ENCODE measurements around the gene MRPL41.
A peak's percentile ranks its signal among the peaks of the same experiment; 100 is the strongest.
"Not testable (repeated sequence)": the region's sequence is repeated elsewhere in the genome, so short reads cannot be mapped to it uniquely, and the experiment has no call there.

The MRPL41 gene

GRCh38 chr9:137586854-137587253 lies 35.2 kb downstream of the MRPL41 start:
- Histone ChIP-seq H3K36me3 (ENCODE audit: control insufficient read depth, insufficient read depth, low read length) (peaks cover 67% of the 10 kb centered on the region), H3K4me3 (ENCODE audit: extremely low read depth, insufficient read depth, low read length, poor library complexity, severe bottlenecking) (no peak overlapping the region), H3K9me3 (ENCODE audit: control insufficient read depth, low read length) (no peaks in the 10 kb centered on the region), H3K4me1 (ENCODE audit: control insufficient read depth, insufficient read depth, low read length, poor library complexity, severe bottlenecking) (peaks cover 3% of the 10 kb centered on the region), H3K27ac (ENCODE audit: low read depth, low read length, severe bottlenecking) (no peak overlapping the region)
- WGBS, 2 experiments (ENCODE audit: insufficient coverage in 2 of 2) = 93 to 98% methylated on average over 13 to 14 of the region's 14 CpGs

DNA sequence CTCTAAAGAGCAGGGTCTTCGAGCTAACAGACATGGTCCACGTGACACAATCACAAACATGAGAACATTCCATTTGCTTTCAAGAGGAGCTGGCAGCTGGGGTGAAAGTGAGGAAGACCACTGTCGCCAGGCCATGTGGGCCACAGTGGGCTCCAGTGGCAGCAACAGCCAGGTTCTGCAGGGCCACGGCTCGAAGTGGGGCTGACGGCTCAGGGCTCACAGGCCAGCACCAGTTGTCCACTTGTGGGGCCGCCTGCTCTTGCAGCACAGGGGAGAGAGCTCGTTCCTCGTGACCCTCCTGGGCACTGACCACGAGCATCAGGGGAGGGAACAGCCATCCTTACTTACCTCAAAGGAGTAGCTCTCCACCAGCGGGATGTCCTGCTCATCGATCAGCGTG lies 36.6 kb downstream of the MRPL41 start:
- Histone ChIP-seq H3K4me1 (ENCODE audit: control insufficient read depth, insufficient read depth, low read length, poor library complexity, severe bottlenecking) (peaks cover 3% of the 10 kb centered on the region), H3K9me3 (ENCODE audit: control insufficient read depth, low read length) (no peaks in the 10 kb centered on the region), H3K27ac (ENCODE audit: low read depth, low read length, severe bottlenecking) (no peak overlapping the region), H3K36me3 (ENCODE audit: control insufficient read depth, insufficient read depth, low read length) (peaks cover 55% of the 10 kb centered on the region), H3K4me3 (ENCODE audit: extremely low read depth, insufficient read depth, low read length, poor library complexity, severe bottlenecking) (no peak overlapping the region)
- WGBS, 2 experiments (ENCODE audit: insufficient coverage in 2 of 2) = 88% methylated on average over 8 to 12 of the region's 13 CpGs

- no peak overlapping the region for H3K27ac ChIP-seq (ENCODE audit: low read depth, low read length, severe bottlenecking)
- H3K4me3 ChIP-seq (ENCODE audit: extremely low read depth, insufficient read depth, low read length, poor library complexity, severe bottlenecking) = peak overlapping the region; percentile 64
- peaks cover 49% of the 10 kb centered on the region for H3K36me3 ChIP-seq (ENCODE audit: control insufficient read depth, insufficient read depth, low read length)
- WGBS, 2 experiments (ENCODE audit: insufficient coverage in 2 of 2) = 95 to 100% methylated on average over 5 to 6 of the region's 6 CpGs
- H3K4me1 ChIP-seq (ENCODE audit: control insufficient read depth, insufficient read depth, low read length, poor library complexity, severe bottlenecking) = peaks cover 3% of the 10 kb centered on the region
- H3K9me3 ChIP-seq (ENCODE audit: control insufficient read depth, low read length) = no peaks in the 10 kb centered on the region
Measured at GRCh38 chr9:137588891-137589290, 37.2 kb downstream of the MRPL41 start.

DNA sequence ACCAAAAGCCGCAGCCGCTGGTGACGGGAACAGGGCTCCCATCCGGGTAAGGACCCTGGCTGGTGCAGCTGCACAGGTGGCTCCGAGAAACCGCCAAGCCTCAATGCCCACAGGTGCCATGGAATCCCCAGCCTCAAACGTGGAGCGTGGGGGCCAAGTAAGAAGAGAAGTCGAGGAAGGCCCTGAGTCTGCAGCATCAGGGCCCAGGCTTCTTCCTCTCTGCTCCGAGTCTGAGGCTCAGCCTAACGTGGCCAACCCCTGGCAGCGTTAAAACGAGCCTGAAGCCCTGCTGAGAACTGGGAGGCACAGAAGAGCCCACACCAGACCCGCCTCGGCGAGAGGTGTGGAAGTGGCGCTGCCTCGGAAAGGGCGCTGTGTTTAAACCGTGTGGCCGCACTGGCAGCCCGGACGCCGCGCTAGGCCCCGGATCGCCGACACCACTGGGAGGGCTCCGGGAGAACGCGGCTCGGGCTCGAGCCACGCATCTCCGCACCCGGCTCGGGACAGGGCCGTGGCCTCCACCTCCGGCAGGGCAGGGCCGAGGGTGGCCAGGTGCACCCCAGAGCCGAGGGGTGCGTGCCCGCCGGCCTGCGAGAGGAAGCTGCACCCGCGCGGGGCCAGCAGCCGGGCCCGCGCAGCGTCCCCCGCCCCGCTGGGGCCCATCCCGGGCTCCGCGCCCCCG lies 37.9 kb downstream of the MRPL41 start:
- Histone ChIP-seq H3K36me3 (ENCODE audit: control insufficient read depth, insufficient read depth, low read length) (peaks cover 42% of the 10 kb centered on the region), H3K9me3 (ENCODE audit: control insufficient read depth, low read length) (no peaks in the 10 kb centered on the region), H3K4me3 (ENCODE audit: extremely low read depth, insufficient read depth, low read length, poor library complexity, severe bottlenecking) (peak overlapping the region; percentile 64), H3K27ac (ENCODE audit: low read depth, low read length, severe bottlenecking) (no peak overlapping the region), H3K4me1 (ENCODE audit: control insufficient read depth, insufficient read depth, low read length, poor library complexity, severe bottlenecking) (peaks cover 3% of the 10 kb centered on the region)
- 7 to 11% methylated on average over 32 to 46 of the region's 58 CpGs for WGBS, 2 experiments (ENCODE audit: insufficient coverage in 2 of 2)

DNA sequence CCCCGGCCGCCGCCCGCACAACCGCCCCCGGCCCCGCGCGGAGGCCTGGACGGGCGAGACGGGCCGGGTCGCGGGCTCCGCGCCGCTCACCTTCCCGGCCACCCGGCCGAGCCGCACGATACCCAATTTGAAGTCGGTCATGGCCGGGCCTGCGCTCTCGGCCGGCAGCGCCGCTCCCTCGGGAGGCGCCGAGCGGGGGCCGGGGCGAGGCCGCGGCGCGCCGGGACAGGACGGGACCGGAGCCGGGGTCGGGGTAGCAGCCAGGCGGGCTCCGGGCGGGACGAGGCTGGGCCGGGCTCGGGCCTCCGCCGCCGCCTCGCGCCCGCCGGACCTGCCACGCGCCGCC lies 38.4 kb downstream of the MRPL41 start:
- Histone ChIP-seq H3K4me3 (ENCODE audit: extremely low read depth, insufficient read depth, low read length, poor library complexity, severe bottlenecking) (peak overlapping the region; percentile 64), H3K9me3 (ENCODE audit: control insufficient read depth, low read length) (no peaks in the 10 kb centered on the region), H3K36me3 (ENCODE audit: control insufficient read depth, insufficient read depth, low read length) (peaks cover 37% of the 10 kb centered on the region), H3K27ac (ENCODE audit: low read depth, low read length, severe bottlenecking) (no peak overlapping the region), H3K4me1 (ENCODE audit: control insufficient read depth, insufficient read depth, low read length, poor library complexity, severe bottlenecking) (peaks cover 3% of the 10 kb centered on the region)
- WGBS, 2 experiments (ENCODE audit: insufficient coverage in 2 of 2) = 1% methylated on average over 22 to 23 of the region's 61 CpGs

DNA sequence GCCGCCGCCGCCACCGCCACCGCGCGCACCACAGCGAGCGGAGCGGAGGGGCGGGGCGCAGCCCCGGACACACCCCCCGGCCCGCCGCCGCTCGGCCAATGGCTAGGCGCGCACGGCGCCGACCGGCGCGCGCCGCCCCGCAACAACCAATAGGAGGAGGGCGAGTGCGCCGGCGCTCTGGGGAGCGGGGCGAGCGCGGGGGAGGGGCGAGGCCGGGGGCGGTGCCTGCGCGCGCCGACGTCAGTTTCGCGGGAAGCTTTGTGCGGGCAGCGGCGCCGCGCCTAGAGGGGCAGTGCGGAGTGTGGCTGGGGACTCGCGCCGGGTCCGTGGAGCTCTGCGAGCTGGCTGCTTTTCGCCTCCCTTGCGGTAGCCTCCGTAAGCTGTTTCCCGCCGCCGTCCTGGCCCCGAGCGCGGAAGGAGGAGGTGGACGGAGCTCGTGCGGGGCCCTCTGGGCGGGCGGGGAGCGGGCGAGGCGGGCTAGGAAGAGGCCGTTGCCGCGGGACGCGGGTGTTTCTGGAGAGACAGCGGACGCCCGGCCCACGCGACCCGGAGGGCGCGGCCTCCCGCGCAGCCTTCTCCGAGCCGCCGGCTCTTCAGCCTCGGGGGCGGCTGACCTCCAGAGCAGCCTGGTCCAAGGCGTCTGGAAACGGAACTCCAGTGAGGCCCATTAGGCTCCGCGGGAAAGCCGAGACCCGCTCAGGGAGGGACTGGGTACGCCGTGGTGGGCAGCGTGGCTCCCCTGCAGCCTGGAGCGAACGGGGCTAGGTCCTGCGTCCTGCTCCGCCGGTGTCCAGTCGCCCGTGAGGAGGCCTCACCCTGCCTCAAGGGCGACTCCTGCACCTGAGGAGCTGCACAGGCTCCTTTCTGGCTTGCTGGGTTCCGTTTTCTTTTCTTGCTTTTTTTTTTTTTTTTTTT lies 39.0 kb downstream of the MRPL41 start, which contains the start of gene ZMYND19:
ZMYND19 (minus strand) TSS at position 44 of the 915 bp plus-strand sequence. CDS start 249 bp downstream, outside the sequence.
- peaks cover 3% of the 10 kb centered on the region for H3K4me1 ChIP-seq (ENCODE audit: control insufficient read depth, insufficient read depth, low read length, poor library complexity, severe bottlenecking)
- H3K4me3 ChIP-seq (ENCODE audit: extremely low read depth, insufficient read depth, low read length, poor library complexity, severe bottlenecking) = peak within 1 kb of the TSS; percentile 72
- 0 to 1% methylated on average over 85 to 111 of the region's 113 CpGs for WGBS, 2 experiments (ENCODE audit: insufficient coverage in 2 of 2)
- H3K36me3 ChIP-seq (ENCODE audit: control insufficient read depth, insufficient read depth, low read length) = peaks cover 31% of the 10 kb centered on the region
- H3K27ac ChIP-seq (ENCODE audit: low read depth, low read length, severe bottlenecking) = peak within 1 kb of the TSS; percentile 66
- H3K9me3 ChIP-seq (ENCODE audit: control insufficient read depth, low read length) = no peaks in the 10 kb centered on the region

DNA sequence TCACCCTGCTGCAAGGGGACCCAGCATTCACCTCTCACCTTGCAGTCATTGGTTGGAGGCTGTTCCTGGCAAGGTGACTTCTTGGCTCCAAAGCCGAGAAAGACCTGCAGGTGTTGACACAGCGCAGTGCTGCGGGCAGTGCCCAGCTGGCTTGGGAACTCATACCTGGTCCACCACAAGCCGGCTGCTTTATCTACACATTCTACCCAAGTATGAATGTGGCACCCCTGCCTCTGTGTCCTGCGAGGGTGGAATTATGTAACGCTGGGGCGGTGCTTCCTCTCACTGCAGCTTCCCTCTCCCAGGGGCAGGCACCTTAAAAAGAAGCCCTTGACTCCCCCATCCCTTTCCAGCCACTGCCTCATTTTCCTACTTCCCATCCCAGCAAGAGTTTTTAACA lies 41.1 kb downstream of the MRPL41 start:
- Histone ChIP-seq H3K27ac (ENCODE audit: low read depth, low read length, severe bottlenecking) (no peak overlapping the region), H3K4me1 (ENCODE audit: control insufficient read depth, insufficient read depth, low read length, poor library complexity, severe bottlenecking) (peaks cover 3% of the 10 kb centered on the region), H3K9me3 (ENCODE audit: control insufficient read depth, low read length) (no peaks in the 10 kb centered on the region), H3K4me3 (ENCODE audit: extremely low read depth, insufficient read depth, low read length, poor library complexity, severe bottlenecking) (no peak overlapping the region), H3K36me3 (ENCODE audit: control insufficient read depth, insufficient read depth, low read length) (peaks cover 10% of the 10 kb centered on the region)
- WGBS, 2 experiments (ENCODE audit: insufficient coverage in 2 of 2) = 90 to 95% methylated on average over 5 to 6 of the region's 7 CpGs

DNA sequence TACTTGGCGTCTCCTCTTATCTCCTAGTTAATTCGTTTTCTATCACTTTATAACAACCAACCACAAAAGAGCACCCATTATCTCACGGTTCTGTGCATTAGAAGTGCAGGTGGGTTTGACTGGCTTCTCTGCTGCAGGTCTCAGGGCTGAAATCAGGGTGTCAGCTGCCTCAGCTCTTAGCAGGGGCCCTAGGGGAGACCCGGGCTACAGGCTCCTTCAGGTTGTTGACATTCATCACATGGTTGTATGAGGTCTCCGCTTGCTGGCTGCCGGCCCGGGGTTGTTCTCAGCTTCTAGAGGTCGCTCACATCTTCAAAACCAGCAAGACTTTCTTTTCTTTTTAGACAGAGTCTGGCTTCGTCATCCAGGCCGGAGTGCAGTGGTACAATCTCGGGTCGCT lies 41.5 kb downstream of the MRPL41 start:
- no peak overlapping the region for H3K4me3 ChIP-seq (ENCODE audit: extremely low read depth, insufficient read depth, low read length, poor library complexity, severe bottlenecking)
- no peak overlapping the region for H3K27ac ChIP-seq (ENCODE audit: low read depth, low read length, severe bottlenecking)
- WGBS, 2 experiments (ENCODE audit: insufficient coverage in 2 of 2) = 89 to 90% methylated on average over 10 of the region's 12 CpGs
- peaks cover 6% of the 10 kb centered on the region for H3K36me3 ChIP-seq (ENCODE audit: control insufficient read depth, insufficient read depth, low read length)
- H3K9me3 ChIP-seq (ENCODE audit: control insufficient read depth, low read length) = no peaks in the 10 kb centered on the region
- peaks cover 3% of the 10 kb centered on the region for H3K4me1 ChIP-seq (ENCODE audit: control insufficient read depth, insufficient read depth, low read length, poor library complexity, severe bottlenecking)

- H3K36me3 ChIP-seq (ENCODE audit: control insufficient read depth, insufficient read depth, low read length); H3K27ac ChIP-seq (ENCODE audit: low read depth, low read length, severe bottlenecking); H3K9me3 ChIP-seq (ENCODE audit: control insufficient read depth, low read length); H3K4me1 ChIP-seq (ENCODE audit: control insufficient read depth, insufficient read depth, low read length, poor library complexity, severe bottlenecking); H3K4me3 ChIP-seq (ENCODE audit: extremely low read depth, insufficient read depth, low read length, poor library complexity, severe bottlenecking): not testable (repeated sequence)
- 78% methylated on average over 1 of the region's 7 CpGs; no CpG with 5 or more reads in 1 of the 2 experiments for WGBS, 2 experiments (ENCODE audit: insufficient coverage in 2 of 2)
Measured at GRCh38 chr9:137596577-137596976, 44.9 kb downstream of the MRPL41 start.

DNA sequence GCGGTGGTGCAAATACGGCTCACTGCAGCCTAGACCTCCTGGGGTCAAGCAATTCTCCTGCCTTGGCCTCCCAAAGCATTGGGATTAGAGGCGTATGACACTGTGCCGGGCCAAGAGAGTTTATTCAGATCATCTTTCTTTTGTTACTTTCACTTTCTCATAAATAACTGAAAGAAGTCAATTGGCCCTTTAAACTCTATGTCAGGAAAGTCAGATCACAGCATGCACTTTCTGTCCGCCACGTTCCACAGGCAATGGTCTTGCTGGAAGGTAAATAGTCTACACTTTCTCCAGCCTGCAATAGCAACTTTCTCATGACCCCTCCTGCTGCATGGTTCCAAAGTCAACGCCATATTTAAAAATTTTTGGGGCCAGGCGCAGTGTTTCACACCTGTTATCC lies 47.3 kb downstream of the MRPL41 start:
- 78 to 82% methylated on average over 8 of the region's 8 CpGs for WGBS, 2 experiments (ENCODE audit: insufficient coverage in 2 of 2)
- Histone ChIP-seq H3K4me1 (ENCODE audit: control insufficient read depth, insufficient read depth, low read length, poor library complexity, severe bottlenecking) (no peaks in the 10 kb centered on the region), H3K4me3 (ENCODE audit: extremely low read depth, insufficient read depth, low read length, poor library complexity, severe bottlenecking) (no peak overlapping the region)

More for the DNA sequence above, 47.3 kb downstream of the MRPL41 start:
- H3K9me3 ChIP-seq (ENCODE audit: control insufficient read depth, low read length) = no peaks in the 10 kb centered on the region
- H3K27ac ChIP-seq (ENCODE audit: low read depth, low read length, severe bottlenecking) = no peak overlapping the region
- H3K36me3 ChIP-seq (ENCODE audit: control insufficient read depth, insufficient read depth, low read length) = no peaks in the 10 kb centered on the region

All from mesodermal cell (in vitro differentiated cells).